ENCODE measurements around the gene RAB4B.
"Not testable (repeated sequence)": the region's sequence is repeated elsewhere in the genome, so short reads cannot be mapped to it uniquely, and the experiment has no call there.

Gene RAB4B, protein sequence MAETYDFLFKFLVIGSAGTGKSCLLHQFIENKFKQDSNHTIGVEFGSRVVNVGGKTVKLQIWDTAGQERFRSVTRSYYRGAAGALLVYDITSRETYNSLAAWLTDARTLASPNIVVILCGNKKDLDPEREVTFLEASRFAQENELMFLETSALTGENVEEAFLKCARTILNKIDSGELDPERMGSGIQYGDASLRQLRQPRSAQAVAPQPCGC

DNA sequence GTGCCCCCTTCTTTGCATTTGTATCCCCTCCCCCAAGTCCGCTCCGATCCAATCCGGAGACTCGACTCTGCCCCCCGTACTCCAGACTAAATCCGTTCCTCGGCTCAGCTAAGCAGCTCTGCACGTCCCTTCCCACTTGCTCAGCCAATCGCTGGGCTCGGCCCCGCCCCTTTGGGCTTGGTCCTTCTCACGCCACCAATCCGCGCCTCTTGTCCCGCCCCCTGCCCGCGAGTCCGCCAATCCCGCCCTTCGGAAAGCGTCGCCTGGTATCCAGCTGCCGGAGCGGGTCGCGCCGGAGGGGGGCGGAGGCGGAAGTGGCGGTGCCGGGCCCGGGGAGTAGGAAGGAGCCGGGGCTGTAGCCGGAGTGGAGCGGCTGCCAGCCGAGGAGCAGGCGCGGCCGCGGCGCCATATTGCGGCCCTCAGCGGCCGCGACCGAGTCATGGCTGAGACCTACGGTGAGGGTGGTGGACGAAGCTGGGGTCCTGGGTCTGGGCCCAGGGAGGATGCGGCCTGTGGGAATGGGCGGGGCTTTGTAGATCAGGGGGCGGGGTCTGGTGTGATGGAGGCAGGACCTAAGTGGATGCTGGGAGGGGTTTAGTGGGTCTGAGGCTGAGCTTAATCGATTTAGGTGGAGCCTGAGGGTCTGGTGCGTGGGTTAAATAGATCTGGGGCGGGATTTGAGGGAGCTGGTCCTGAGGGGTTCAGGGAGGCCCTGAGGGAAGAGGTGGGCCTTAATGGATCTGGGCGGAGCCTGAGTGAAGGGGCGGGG is at the start of gene RAB4B:
Gene RAB4B (plus strand): TSS at position 311 of the 769 bp plus-strand sequence. CDS start 129 bp downstream, at position 440.
- peak; percentile 100 for DNase-seq

GRCh38 chr19:40730065-40730464 is 48.0 kb upstream of the RAB4B start:
- DNase-seq, result not testable (repeated sequence)

- not testable (repeated sequence) for DNase-seq
Observed at GRCh38 chr19:40732304-40732703, 45.7 kb upstream of the RAB4B start.

DNA sequence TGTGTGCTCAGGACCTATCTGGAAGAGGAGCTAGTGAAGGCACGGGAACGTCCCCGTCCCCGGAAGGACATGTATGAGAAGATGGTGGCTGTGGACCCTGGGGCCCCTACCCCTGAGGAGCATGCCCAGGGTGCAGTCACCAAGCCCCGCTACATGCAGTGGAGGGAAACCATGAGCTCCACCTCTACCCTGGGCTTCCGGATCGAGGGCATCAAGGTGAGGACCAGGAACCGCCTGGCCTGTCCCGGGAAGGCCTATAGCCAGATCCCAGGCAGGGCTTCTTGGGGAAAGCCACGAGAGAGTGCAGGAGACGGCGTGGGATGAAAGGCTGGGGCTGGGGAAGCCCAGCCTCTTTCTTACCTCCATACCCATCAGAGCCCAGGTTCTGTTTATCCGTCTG is 44.9 kb upstream of the RAB4B start:
- DNase-seq, result no peak

GRCh38 chr19:40735013-40735771 is 42.9 kb upstream of the RAB4B start:
- no peak for DNase-seq

- no peak for DNase-seq
Observed at GRCh38 chr19:40736661-40737060, 41.4 kb upstream of the RAB4B start.

DNA sequence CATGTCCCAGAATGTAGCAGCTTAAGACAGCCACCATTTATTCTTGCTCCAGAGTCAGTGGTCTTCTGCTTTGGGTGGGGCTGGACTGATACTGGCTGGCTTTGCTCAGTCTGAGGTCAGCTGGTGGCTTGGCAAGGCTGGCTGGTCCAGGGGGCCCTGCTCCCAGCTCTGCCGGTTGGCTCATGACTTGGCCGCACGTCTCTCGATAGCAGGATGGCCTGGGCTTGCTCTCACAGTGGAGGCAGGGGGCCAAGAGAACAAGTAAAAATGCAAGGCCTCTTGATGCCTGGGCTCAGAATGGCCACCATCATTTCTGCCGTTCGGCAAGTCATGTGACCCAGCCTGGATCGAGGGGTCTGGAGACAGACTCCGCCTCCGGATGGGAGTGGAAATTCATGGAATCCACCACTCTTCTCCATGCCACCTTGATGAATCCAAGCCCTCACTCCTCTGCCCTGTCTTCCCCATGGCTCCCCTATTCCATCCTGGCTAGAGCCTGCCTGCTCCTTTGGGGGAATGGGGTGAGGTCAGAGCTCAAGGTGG is 40.9 kb upstream of the RAB4B start:
- DNase-seq, result no peak

DNA sequence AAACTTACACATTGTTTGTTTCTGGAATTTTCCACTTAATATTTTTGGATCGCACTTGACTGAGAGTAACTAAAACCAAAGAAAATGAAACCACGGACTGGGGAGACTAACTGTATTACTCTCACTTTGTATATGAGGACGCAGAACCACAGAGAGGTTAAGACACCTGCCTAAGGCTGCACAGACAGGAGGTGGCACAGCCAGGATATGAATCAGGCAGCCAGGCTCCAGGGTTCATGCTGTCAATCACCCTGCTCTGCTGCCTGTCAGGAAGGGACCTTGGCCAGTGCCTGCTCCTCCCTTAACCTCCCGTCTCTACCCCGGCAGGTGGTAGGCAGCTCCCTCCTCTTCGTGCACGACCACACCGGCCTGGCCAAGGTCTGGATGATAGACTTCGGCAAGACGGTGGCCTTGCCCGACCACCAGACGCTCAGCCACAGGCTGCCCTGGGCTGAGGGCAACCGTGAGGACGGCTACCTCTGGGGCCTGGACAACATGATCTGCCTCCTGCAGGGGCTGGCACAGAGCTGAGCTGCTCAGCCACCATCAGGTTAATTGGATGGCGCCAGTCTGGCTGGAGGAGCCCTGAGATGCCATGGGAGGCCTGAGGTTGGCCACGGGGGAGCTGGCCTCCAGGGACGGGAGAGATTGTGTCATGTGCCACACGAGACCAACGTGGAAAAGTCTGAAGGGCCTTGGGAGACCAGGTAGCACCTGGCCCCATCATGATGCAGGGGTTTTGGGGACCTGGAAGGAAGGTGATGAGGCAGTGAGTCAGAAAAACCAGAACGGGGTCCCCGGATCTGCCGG is 38.8 kb upstream of the RAB4B start:
- no peak for DNase-seq

DNA sequence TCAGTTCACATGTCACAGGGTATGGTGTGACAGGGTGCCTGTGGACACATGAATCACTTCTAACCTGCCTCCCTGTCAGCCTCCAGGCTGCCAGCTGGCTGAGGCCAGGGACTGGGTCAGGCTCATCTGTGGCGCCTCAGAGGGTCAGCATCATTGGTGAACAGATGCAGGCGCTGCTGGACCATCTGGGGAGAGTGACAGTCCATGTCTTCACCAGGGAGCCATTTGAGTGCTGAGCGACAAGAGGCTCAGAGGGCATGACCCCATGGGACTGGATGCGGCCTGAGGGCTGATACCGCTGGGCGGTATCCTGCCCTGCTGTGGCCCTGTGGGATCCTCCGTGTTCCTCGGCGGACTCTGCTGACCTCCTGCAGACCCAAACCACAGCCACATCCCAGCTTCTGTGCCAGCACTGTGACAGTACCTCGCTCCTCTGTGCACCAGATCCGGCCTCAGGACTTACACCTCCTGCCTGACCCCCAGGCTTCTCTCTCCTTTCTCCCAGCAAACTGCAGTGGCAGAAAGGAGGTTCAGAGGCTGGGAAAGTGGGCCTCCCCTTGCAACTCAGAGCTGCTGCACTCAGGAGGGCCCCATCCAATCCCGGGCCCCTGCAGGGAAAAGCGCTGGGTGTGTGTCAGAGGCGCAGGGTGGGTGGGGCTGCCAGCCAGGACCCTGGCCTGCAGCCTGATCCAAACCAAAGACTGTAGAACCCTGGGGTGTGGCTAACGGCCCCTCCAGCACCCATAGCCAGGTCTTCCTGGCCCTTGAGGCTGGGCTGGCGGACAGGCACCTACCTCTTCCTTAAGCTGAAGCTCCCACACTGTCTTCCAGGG is 38.0 kb upstream of the RAB4B start:
- no peak for DNase-seq

GRCh38 chr19:40740747-40741146 is 37.3 kb upstream of the RAB4B start:
- DNase-seq, result no peak

DNA sequence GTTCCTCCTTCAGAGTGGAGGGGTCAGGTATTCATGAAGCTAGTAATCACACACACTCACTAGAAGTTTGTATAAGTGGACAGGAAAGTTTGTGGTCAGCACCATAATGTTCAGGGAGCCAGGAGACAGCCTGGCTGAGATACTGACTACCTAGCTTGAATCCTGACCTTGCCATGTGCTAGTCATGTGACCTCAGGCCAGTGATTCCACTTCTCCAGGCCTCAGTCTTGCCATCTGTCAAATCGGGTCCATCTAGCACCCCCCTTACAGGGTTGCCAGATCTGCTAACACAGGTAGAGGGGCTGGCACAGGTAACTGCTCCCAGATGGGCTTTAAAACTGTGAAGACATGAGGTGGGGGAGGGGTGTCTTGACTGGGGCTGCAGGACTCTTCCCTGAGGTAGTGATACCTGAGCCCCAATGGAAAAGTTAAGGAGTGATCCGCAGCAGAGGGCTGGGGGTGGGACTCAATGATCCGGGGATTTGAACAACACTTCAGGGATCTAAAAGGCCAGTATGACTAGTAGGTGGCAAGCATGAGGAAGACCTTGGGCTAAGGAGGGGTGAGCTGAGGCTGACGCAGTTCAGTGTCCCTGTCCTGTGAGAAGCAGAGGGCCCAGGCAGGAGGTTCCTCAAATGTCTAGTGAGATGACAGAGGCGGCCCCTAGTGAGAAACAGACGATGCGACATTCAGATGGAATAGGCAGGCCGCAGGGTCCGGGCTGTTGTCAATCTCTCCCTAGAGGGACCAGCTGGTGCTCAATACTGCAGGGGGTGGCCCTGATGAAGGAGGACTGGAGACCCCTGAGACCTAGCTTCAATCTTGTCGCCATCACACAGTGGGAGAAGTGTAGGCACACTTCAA is 36.3 kb upstream of the RAB4B start:
- no peak for DNase-seq

DNA sequence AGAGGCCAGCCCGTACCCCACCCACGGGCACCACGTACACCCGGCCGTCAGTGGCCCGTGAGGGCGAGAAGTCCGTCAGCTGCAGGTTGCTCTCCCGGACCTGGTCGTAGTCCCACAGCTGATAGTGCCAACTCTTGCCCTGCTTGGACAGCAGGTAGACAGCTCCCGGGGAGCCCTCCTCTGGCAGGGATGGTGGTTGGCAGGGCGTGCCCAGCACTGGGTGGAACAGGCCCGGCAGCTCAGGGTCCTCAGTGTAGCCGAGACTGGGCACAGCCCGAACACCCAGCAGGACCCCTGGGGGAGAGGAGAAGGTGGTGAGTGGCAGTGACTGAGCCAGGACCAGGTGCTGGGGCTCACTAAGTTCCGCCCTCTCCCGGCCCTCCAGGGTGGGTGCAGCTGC is 35.6 kb upstream of the RAB4B start:
- no peak for DNase-seq

GRCh38 chr19:40742886-40743285 is 35.2 kb upstream of the RAB4B start:
- no peak for DNase-seq

DNA sequence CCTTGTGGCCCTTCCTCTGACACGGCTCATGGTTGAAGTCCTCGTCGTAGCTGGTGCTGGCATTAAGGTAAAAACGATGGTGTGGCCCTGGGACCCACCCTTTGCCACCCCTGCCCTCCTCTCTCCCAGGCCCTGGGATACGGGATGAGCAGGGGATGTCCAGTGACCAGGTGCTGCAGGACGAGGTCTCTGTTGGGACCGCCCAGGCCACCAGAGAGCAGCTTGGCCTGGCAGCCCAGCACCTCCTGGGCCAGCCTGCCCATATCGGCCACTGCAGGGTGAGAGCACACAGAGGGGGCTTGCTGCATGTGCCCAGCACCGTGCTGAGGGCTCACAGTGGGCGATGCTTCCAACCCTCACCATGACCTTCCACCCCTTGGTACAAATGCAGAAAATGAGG is 34.1 kb upstream of the RAB4B start:
- no peak for DNase-seq

- DNase-seq, result no peak
Observed at GRCh38 chr19:40744554-40745401, 33.3 kb upstream of the RAB4B start.

DNA sequence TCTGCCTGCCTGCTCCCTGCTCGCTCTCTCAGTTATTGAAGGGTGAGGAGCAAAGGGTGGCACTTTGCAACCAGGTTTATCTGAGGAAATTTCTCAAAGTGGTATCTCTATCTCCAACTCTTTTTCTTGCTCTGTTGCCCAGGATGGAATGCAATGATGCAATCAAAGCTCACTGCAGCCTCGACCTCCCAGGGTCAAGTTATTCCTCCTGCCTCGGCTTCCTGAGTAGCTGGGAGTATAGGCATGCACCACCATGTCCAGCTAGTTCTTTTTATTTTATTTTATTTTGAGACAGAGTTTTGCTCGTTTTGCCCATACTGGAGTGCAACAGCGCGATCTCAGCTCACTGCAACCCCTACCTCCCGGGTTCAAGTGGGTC is 32.7 kb upstream of the RAB4B start:
- DNase-seq, result peak; percentile 40

DNA sequence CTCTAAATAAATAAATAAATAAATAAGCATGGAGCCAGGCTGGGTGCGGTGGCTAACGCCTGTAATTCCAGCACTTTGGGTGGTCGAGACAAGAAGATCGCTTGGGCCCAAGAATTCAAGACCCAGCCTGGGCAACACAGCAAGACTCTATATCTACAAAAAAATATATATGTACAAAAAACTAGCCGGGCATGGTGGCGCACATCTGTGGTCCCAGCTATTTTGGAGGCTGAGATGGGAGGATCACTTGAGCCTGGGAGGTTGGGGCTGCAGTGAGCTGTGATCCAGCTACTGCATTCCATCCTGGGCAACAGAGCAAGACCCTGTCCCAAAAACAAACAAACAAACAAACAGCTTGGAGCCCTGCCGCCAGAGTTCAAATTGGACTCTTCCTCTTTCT is 30.5 kb upstream of the RAB4B start:
- no peak for DNase-seq

DNA sequence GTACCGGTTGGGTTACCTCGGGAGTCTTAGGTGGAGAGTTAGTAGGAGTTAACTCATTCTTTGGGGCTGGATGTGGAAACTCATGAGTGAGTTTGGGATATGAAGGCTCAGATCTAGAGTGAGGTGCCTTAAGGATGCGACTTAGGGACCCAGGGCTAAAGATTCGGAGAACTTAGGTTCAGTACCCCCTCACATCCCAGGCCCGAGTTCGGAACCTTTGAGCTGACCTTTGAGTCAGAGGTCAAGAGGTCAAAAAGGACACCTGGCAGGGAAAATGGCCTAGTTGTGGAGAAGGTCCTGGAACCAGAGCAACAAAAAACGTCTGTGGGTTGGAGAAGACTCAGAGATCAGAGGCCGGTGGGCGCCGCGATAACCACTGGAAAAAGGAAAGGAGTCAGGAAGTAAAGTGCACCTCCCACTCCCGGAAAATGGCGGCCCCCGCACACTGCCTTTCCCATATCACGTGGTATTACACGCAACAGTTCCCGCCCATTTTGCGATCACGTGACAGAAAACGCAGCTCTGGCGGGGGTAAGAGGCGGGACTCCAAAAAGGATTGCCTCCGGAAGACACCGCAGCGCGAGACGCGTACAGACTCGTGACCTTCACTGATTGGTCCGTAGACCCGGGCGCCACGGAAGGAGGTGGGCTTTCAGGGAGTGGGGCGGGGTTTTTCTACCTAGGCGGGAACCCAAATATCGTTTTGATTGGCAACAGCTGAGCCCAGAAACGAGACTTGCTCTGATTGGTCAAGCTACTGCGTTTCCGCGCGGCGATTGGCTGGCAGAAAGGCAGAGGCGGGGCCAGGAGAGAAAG is 27.8 kb upstream of the RAB4B start, which contains the start of gene ACTMAP:
Gene ACTMAP (minus strand): TSS at position 420 of the 816 bp plus-strand sequence. CDS start 674 bp downstream, outside the sequence.
- peak; percentile 100 for DNase-seq
